CD14-positive monocyte (primary cell): Measurements from ENCODE around the gene PHLDB3. TPM values are rescaled to one million over a fixed set of nuclear protein-coding genes. Genes with fewer than 3 reads are reported as not detected.
A peak's percentile ranks its signal among the peaks of the same experiment; 100 is the strongest.

Source experiments
- DNase-seq, 3 donors: peaks; one replicate each; pipeline ENCODE4 v3.0.0-alpha.2; 2011 to 2022
- H2AFZ ChIP-seq: 2 replicates; pipeline ENCODE4 v1.6.0; 2012; ENCODE audit warnings: mild to moderate bottlenecking, low read depth, low read length, inconsistent platforms; ENCODE audit not compliant: insufficient read depth, poor library complexity, severe bottlenecking
- H3K27ac ChIP-seq, 2 donors: 1 replicate in 1 of 2; 2 replicates in 1 of 2; pipeline ENCODE4 v1.5.1; 2012 to 2013; ENCODE audit warnings: low read length in 2 of 2, control low read depth in 1 of 2, inconsistent platforms in 1 of 2, low read depth in 1 of 2, mild to moderate bottlenecking in 1 of 2
- H3K27me3 ChIP-seq, 2 donors: one replicate each; pipeline versions ENCODE4 v1.6.0 to v1.6.1; 2011 to 2013; ENCODE audit warnings: low read length in 2 of 2; ENCODE audit not compliant: control insufficient read depth in 2 of 2, insufficient read depth in 2 of 2
- H3K36me3 ChIP-seq, 2 donors: replicated peaks in 1 of 2; 1 replicate in 1 of 2; 2 replicates in 1 of 2; pipeline versions ENCODE4 v1.5.1 to v1.6.1; 2012 to 2013; ENCODE audit warnings: low read length in 2 of 2, control low read depth in 1 of 2, inconsistent platforms in 1 of 2, mild to moderate bottlenecking in 1 of 2; ENCODE audit not compliant: insufficient read depth in 2 of 2, control insufficient read depth in 1 of 2
- H3K4me1 ChIP-seq, 2 donors: 1 replicate in 1 of 2; 2 replicates in 1 of 2; pipeline versions ENCODE4 v1.5.1 to v1.6.1; 2012 to 2013; ENCODE audit warnings: low read length in 2 of 2, control low read depth in 1 of 2, inconsistent platforms in 1 of 2, mild to moderate bottlenecking in 1 of 2, moderate library complexity in 1 of 2; ENCODE audit not compliant: insufficient read depth in 2 of 2, control insufficient read depth in 1 of 2
- H3K4me2 ChIP-seq: replicated peaks from 2 replicates; pipeline ENCODE3; 2012; ENCODE audit warnings: low read length, moderate library complexity, mild to moderate bottlenecking; ENCODE audit not compliant: poor library complexity, severe bottlenecking; ENCODE audit errors: extremely low read depth
- H3K4me3 ChIP-seq, 3 experiments: fragments of 200-600 bp in 1 of 3; sonication (generic) in 1 of 3; replicated peaks in 1 of 3; 1 replicate in 2 of 3; 2 replicates in 1 of 3; pipeline ENCODE4 v1.5.1; 2011 to 2013; ENCODE audit warnings: low read length in 3 of 3, mild to moderate bottlenecking in 3 of 3, control low read depth in 2 of 3, low read depth in 2 of 3, inconsistent platforms in 1 of 3, moderate library complexity in 1 of 3
- H3K79me2 ChIP-seq: 2 replicates; pipeline ENCODE4 v1.6.0; 2012; ENCODE audit warnings: mild to moderate bottlenecking, control low read depth, inconsistent platforms, low read length, moderate library complexity; ENCODE audit not compliant: insufficient read depth
- H3K9ac ChIP-seq: 2 replicates; pipeline ENCODE4 v1.6.0; 2017; ENCODE audit warnings: low read length, mild to moderate bottlenecking; ENCODE audit not compliant: insufficient read depth, poor library complexity, severe bottlenecking
- H3K9me3 ChIP-seq, 2 donors: replicated peaks in 1 of 2; 1 replicate in 1 of 2; 2 replicates in 1 of 2; pipeline versions ENCODE4 v1.5.1 to v1.6.1; 2012 to 2013; ENCODE audit warnings: low read length in 2 of 2, control low read depth in 1 of 2; ENCODE audit not compliant: control insufficient read depth in 1 of 2, insufficient read depth in 1 of 2
- H4K20me1 ChIP-seq: 2 replicates; pipeline ENCODE4 v1.6.0; 2012; ENCODE audit warnings: mild to moderate bottlenecking, low read length, control low read depth, moderate library complexity; ENCODE audit not compliant: insufficient read depth
- H3K27ac Mint-ChIP-seq, 7 donors: one replicate each; pipeline ENCODE4 v1.8.0; 2020; ENCODE audit warnings: mild to moderate bottlenecking in 7 of 7, mixed read lengths in 7 of 7, moderate library complexity in 6 of 7, inconsistent platforms in 2 of 7
- H3K27me3 Mint-ChIP-seq, 3 donors: one replicate each; pipeline ENCODE4 v1.8.0; 2021 to 2022; ENCODE audit warnings: low read depth in 3 of 3, mild to moderate bottlenecking in 3 of 3, mixed read lengths in 3 of 3, moderate library complexity in 3 of 3, inconsistent platforms in 1 of 3
- H3K36me3 Mint-ChIP-seq, 2 donors: one replicate each; pipeline ENCODE4 v1.8.0; 2020; ENCODE audit warnings: mixed read lengths in 2 of 2, inconsistent platforms in 1 of 2, mild to moderate bottlenecking in 1 of 2
- H3K4me1 Mint-ChIP-seq: one replicate; pipeline ENCODE4 v1.8.0; 2020; ENCODE audit warnings: mild to moderate bottlenecking, mixed read lengths
- H3K4me3 Mint-ChIP-seq, 2 donors: one replicate each; pipeline ENCODE4 v1.8.0; 2020; ENCODE audit warnings: mild to moderate bottlenecking in 2 of 2, mixed read lengths in 2 of 2, moderate library complexity in 1 of 2
- H3K9me3 Mint-ChIP-seq, 7 donors: one replicate each; pipeline ENCODE4 v1.8.0; 2020 to 2022; ENCODE audit warnings: mixed read lengths in 7 of 7, mild to moderate bottlenecking in 6 of 7, moderate library complexity in 6 of 7, inconsistent platforms in 2 of 7
- CTCF ChIP-seq: fragments of 200-600 bp; IDR thresholded peaks from one replicate; pipeline ENCODE4 v1.8.0; 2022; ENCODE audit warnings: antibody characterized with exemption, mild to moderate bottlenecking
- WGBS: methylation state at CpG from one replicate; pipeline ENCODE4 v1.1.5; 2013; ENCODE audit warnings: missing lambda C conversion rate; ENCODE audit not compliant: insufficient coverage; 5-methylcytosine and 5-hydroxymethylcytosine counted together
- intact Hi-C, 2 donors: fragments of 100-400 bp; cut with micrococcal nuclease; formaldehyde crosslinking; loops; one replicate each; pipeline versions ENCODE4 v1.15.0 to v1.15.1; 2023
- polyA plus RNA-seq, 3 donors: library from polyadenylated mRNA; depleted of rRNA in 1 of 3; unstranded in 2 of 3; stranded (reverse) in 1 of 3; fragments of 300-500 nt in 2 of 3; fragments of >200 nt in 1 of 3; fragmentation: Illumina TruSeq in 2 of 3; gene quantifications; 1 replicate in 2 of 3; 2 replicates in 1 of 3; pipeline ENCODE4 v1.2.3, GENCODE V29; 2012 to 2021

The PHLDB3 gene
- polyA plus RNA-seq, 3 donors = 1.4 to 3.4 (median 1.7) TPM

- intact Hi-C loops = loop anchor here (5.0 to 10.0 kb wide), 2 partner anchors 48 to 60 kb away; partner anchors contain the start of genes IRGQ (in 1 of the 2) and ZNF576 (in 1 of the 2)
- H3K9me3 ChIP-seq = no peaks in the 10 kb centered on the region
- peaks cover 0 to 4% (median 0%) of the 10 kb centered on the region in 7 donors for H3K9me3 Mint-ChIP-seq
- peak overlapping the region; percentile 71 to 84 for H3K27ac ChIP-seq
- H4K20me1 ChIP-seq = peaks cover 4% of the 10 kb centered on the region
- DNase-seq = peak in 1 of 3 donors; percentile 73
- no peaks in the 10 kb centered on the region for H3K27me3 ChIP-seq
- peak overlapping the region; percentile 56 to 96 (median 62) for H3K4me3 ChIP-seq
- H3K79me2 ChIP-seq = no peaks in the 10 kb centered on the region
- H3K36me3 Mint-ChIP-seq = peaks cover 22 to 32% of the 10 kb centered on the region in 2 donors
- peak overlapping the region; percentile 97 for H3K4me3 Mint-ChIP-seq
- no peak overlapping the region for H3K9ac ChIP-seq
- peaks cover 7 to 14% of the 10 kb centered on the region in 2 donors for H3K36me3 ChIP-seq
- H3K4me1 ChIP-seq = peaks cover 16 to 22% of the 10 kb centered on the region in 2 donors
- H3K4me2 ChIP-seq = peak overlapping the region; percentile 81
- 57% methylated on average over 14 of the region's 17 CpGs for WGBS
- TF ChIP-seq CTCF = no peak
- peak overlapping the region; percentile 85 for H2AFZ ChIP-seq
- peaks cover 0 to 5% (median 0%) of the 10 kb centered on the region in 3 donors for H3K27me3 Mint-ChIP-seq
- peak overlapping the region in 6 of 7 donors; percentile 93 to 98 (median 96) for H3K27ac Mint-ChIP-seq
- peaks cover 25% of the 10 kb centered on the region for H3K4me1 Mint-ChIP-seq
These were observed 29.8 kb upstream of the PHLDB3 start for GRCh38 chr19:43534305-43534815.

DNA sequence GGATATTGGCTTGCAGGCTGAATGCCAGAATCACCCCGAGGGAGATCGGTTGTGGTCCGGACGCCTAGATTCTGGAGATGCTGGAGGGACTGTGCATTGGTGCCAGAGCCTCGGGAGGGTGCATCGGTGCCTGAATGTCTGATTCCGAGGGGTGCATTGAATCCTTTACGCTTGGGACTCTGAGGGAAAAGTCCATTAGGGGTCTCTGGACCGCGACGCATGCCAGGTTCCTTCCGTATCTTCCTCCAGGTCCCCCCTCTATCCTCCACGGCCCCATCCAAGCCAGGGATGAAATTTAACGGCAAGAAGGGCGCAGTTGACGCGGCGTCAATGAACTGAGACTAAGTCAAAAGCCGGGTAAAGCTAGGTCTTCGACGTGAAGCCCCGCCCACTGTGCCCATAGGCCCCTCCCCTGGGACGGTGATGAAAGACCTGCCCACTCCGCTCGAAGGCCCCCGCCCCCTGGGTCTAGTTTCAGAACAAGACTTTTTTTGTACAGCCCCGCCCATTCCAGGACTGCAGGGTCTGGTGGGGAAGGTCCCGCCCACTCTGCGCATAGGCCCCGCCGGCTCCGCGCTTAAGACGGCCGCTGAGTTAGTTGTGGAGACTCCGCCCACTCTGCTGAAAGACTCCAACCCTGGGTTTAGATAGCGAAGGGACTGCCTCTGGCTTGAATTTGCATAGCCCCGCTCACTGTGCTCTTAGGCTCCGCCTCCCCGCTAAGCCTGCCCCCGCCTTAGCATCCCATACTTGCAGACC, 29.2 kb upstream of the PHLDB3 start:
- Histone ChIP-seq H4K20me1 (peaks cover 4% of the 10 kb centered on the region), H3K36me3 (peaks cover 7 to 8% of the 10 kb centered on the region in 2 donors), H3K9ac (peak overlapping the region; percentile 65), H3K27me3 (no peaks in the 10 kb centered on the region), H3K27ac (peak overlapping the region; percentile 71 to 84), H3K4me3 (peak overlapping the region; percentile 56 to 96 (median 62)), H2AFZ (peak overlapping the region; percentile 85), H3K79me2 (no peaks in the 10 kb centered on the region), H3K4me2 (peak overlapping the region; percentile 81), H3K9me3 (no peaks in the 10 kb centered on the region), H3K4me1 (peaks cover 16 to 22% of the 10 kb centered on the region in 2 donors)
- peak; percentile 90 to 95 (median 91) for DNase-seq
- intact Hi-C loops = loop anchor here (1.0 to 10.0 kb wide), 3 partner anchors 49 to 63 kb away; partner anchors contain the start of genes IRGQ (in 2 of the 2) and ZNF576 (in 2 of the 2)
- WGBS = 1% methylated on average over 38 of the region's 41 CpGs
- Mint-ChIP-seq H3K4me3 (peak overlapping the region; percentile 97), H3K36me3 (peaks cover 17 to 27% of the 10 kb centered on the region in 2 donors), H3K27ac (peak overlapping the region; percentile 93 to 98 (median 97)), H3K9me3 (no peaks in the 10 kb centered on the region), H3K4me1 (peaks cover 25% of the 10 kb centered on the region), H3K27me3 (peaks cover 0 to 5% (median 0%) of the 10 kb centered on the region in 3 donors)
- no peak for TF ChIP-seq CTCF
